ENCODE measurements around the gene MFAP4.

MFAP4 gene, protein sequence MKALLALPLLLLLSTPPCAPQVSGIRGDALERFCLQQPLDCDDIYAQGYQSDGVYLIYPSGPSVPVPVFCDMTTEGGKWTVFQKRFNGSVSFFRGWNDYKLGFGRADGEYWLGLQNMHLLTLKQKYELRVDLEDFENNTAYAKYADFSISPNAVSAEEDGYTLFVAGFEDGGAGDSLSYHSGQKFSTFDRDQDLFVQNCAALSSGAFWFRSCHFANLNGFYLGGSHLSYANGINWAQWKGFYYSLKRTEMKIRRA

DNA sequence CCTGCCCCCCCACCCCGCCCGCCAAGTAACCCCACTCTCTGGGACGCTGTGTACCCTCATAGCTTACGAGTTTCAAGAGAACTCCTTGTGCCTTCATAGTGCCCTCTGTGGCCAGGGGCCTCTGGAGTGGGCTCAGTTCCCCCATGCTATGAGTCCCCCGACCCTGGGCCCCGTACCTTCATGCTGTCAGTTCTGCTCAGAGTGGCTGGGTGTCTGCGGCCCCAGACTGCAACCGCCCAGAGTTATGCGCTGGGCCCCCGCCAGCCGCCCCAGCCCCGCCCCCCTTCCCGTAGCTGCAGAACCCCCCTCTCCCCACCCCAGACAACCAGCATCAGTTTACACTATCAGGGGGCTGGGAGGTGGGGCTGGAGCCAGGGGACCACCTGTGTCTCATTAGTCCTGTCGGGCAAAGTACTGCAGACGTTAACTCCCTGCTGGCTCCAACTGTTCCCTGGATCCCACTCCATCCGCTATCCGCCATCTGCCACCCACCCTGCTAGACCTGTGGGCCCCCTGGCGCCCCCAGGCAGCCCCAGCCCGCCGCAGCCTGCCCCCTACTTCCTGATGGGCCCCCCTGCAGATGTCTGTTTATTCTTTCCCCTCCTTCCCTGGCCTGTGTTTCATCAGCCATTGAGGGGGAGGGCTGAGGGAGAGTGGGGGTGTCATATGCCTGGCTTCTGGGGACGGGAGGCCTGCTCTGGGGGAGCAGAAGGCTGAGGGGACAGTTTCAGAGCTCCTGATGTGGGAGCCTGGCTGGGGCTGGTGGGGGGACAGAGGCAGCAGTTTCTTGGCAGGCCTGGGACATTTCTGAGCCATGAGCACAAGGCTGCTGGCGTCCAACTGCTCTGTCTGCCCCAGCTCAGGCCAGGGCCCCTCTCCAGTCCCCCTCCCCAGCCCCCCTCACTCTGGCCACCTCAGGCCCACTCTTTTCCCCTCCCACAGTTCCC is at the start of gene MFAP4:
Gene MFAP4 (minus strand): TSS at position 217 of the 947 bp plus-strand sequence. CDS start 35 bp downstream, at position 182.
- in situ Hi-C loops (cut with MboI; ENCODE audit: low sequenced_read_pairs), result no loop called here

DNA sequence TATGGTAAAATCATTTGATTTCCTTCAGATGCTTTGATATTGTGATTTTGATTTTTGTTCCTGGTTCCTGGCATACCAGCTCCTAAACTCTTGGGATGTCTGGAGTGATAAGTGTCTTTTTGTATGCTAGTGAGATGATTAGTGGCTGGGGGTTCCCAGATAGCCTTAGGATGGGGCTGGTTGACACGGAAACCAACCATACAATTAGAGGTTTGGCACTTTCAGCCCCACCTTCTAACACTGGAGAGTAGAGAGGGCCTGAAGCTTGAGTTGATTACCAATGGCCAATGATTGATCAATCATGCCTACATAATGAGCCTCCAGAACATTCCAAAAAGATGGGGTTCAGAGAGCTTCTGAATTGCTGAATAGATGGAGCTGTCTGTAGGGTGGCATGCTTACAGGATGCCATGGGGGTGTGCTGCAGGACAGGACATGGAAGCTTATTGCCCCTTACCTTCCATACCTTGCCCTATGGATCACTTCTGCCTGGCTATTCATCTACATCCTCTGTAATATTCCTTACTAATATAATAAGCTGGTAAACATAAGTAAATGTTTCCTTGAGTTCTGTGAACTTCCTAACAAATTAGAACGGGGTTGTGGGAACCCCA is 46.8 kb upstream of the MFAP4 start:
- in situ Hi-C loops (cut with MboI; ENCODE audit: low sequenced_read_pairs), result no loop called here

DNA sequence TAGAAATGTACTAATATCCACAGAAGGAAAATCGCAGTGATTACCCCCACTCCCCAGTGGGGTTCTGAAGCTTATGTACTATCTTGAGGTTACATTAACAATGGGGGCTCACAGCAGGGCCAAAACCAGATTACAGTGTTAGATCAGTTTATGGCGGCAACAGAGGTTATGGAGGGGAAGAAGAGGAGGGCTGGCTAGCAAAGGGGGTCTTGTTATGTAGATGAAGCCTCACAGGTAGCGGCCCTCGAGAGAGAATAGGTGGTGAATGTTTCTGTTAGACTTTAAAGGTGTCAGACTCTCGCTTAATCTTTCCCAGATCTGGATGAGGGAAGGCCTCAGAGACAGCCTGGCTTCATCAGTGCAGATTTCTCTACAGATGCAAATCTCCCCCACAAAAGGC is 46.3 kb upstream of the MFAP4 start:
- in situ Hi-C loops (cut with MboI; ENCODE audit: low sequenced_read_pairs), result no loop called here

DNA sequence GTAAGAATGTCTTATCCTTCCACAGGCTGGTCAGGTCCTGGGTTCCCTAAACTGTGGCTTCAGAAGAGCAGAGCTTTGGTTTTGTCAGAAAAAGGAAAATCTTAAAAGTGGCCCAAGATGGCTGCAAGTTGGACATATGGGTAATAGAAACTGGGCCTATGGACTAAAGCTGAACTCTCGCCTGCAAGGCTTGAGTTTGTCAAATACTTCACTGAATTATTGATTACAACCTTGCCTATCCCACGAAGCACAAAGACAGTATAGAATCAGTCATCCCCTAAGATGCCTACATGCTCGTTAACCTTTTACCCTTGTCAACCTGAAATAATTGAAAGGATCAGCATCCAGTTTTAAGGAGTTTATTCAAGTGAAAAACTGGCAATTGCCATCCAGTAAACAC is 44.7 kb upstream of the MFAP4 start:
- in situ Hi-C loops (cut with MboI; ENCODE audit: low sequenced_read_pairs), result no loop called here

DNA sequence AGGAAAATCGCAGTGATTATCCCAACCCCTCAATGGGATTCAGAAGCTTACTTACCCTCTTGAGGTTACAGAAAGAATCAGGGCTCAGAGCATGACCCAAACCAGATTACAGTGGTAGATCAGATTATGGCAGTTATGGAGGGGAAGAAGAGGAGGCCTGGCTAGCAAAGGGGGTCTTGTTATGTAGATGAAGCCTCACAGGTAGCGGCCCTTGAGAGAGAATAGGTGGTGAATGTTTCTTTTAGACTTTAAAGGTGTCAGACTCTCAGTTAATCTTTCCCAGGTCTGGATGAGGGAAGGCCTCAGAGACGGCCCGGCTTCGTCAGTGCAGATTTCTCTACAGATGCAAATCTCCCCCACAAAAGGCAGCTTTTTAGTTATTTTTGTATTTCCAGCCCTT is 39.6 kb upstream of the MFAP4 start:
- in situ Hi-C loops (cut with MboI; ENCODE audit: low sequenced_read_pairs), result no loop called here

DNA sequence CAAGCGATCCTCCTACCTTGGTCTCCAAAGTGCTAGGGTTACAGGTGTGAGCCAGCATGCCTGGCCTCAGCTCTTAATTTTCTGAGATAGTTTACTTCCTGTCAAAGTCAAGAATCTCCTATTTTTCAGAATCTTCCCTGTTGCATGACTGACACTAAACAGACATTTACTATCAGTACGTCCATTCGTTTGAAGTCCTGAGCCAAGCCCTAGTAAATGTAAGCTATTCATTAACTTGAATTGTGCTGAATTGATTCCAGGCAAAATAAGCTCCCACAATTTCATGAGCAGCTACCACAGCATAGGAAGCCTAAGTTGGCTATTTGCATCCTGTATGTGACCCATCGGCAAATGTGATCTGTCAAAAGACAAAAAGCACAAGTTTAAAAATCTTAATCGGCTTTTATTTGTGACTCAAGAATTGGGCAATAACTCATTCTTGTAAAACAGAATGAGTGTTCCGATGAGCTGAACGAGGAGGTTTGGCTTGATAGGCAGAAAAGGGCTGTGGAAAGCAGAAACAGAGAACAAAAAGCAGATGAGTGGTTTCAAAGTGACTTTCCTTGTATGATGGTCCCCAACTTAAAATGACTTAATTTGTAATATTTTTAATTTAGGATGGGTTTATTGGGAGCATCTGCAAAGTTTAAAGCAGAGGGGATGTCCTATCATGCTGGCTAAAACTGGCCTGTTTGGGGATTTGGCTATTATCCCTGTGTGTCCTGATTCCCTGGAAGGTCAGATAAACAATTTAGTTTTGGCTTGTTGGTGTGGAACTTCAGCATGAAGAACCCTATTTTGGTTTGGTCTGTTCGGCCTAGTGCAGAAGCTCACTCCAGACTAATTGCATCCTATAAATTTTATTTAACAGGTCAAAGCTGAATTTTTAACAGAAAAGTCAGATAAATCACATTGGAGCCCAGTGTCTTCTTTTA is 38.2 kb upstream of the MFAP4 start:
- in situ Hi-C loops (cut with MboI; ENCODE audit: low sequenced_read_pairs), result no loop called here

DNA sequence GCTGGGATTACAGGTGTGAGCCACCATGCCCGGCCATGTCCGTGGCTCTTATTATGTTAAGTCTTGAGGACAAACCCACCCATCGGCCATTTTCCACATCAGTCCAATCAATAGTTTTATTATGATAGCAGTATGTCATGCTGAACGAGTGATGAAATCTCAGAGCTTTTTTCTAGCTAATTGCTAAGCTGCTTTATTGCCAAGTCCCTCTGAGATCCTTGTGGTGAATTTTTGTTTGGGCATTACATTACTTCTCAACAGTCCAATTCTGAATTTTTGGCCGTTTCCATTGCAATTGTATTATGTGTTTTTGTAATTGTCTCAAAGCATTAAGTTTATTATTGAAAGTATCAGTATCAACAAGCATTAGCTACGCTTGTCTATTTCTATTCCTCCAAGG is 34.9 kb upstream of the MFAP4 start:
- in situ Hi-C loops (cut with MboI; ENCODE audit: low sequenced_read_pairs), result no loop called here

DNA sequence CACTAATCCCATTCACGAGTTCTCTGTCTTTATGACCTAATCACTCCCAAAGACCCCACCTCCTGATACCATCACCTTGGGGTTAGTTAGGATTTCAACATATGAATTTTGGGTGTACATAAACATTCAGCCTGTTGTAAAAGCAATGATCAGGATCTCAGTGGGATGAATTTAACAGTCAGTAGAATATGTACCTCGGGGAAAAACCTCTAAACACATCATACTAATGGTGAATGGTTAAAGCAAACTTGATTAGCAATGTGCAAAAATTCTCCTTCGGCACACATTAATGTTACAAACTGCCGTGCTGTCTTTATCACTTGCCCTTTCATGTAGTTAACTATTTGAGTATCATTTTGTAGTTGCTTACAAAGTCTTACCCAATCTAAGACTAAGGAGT is 34.2 kb upstream of the MFAP4 start:
- in situ Hi-C loops (cut with MboI; ENCODE audit: low sequenced_read_pairs), result no loop called here

DNA sequence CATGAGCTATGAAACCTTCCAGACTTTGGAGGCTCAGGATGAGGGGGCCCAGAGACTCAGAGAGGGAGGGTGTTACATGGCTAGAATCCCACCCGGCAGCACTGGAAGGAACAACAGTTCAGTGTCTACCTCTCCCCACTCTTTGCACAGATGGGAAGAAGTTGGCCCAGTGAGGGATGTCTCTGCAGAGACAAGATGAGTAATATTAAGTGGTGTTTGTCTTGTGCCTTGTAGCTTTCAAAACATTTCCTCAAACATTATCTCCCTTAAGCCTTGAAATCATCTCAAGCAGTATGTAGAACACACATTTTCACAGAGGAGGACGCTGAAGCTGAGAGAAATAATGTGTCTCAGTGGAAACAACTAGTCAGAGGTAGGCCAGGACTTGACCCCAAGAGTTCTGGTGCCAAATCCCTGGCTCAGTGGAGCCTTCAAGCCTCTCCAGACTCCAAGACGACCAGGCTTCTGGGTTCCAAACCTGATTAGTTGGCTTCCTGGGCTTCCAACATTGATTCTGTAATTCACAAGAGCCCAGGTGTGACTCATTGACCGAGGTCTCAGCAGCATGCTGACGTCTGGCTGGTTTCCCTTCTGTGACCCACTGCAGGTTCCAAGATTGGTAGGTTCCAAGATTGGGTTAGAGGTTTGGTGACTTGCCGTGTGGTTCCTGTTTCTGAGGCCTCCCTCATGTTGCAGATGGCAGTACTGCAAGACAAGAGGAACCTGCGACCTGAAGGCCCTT is 31.4 kb upstream of the MFAP4 start:
- in situ Hi-C loops (cut with MboI; ENCODE audit: low sequenced_read_pairs), result no loop called here

DNA sequence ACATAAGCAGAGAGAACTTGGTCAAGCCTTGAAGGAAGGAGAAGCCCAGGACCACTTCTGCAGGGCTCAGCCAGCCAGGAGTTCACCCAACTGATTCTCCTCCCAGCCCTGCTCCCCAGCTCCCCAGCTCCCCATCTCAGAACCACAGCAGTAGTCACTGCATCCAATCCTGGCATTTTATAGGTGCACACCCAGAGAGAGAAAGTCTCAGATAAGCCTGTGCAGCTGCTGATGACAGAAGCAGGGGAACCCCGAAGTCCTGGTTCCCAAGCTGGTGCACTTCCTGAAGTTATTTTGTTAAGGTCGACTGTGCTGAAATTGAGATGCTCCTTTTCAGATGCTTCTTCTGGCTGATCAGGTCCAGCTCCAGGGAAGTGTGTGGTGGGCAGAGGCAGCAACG is 30.6 kb upstream of the MFAP4 start:
- in situ Hi-C loops (cut with MboI; ENCODE audit: low sequenced_read_pairs), result no loop called here

DNA sequence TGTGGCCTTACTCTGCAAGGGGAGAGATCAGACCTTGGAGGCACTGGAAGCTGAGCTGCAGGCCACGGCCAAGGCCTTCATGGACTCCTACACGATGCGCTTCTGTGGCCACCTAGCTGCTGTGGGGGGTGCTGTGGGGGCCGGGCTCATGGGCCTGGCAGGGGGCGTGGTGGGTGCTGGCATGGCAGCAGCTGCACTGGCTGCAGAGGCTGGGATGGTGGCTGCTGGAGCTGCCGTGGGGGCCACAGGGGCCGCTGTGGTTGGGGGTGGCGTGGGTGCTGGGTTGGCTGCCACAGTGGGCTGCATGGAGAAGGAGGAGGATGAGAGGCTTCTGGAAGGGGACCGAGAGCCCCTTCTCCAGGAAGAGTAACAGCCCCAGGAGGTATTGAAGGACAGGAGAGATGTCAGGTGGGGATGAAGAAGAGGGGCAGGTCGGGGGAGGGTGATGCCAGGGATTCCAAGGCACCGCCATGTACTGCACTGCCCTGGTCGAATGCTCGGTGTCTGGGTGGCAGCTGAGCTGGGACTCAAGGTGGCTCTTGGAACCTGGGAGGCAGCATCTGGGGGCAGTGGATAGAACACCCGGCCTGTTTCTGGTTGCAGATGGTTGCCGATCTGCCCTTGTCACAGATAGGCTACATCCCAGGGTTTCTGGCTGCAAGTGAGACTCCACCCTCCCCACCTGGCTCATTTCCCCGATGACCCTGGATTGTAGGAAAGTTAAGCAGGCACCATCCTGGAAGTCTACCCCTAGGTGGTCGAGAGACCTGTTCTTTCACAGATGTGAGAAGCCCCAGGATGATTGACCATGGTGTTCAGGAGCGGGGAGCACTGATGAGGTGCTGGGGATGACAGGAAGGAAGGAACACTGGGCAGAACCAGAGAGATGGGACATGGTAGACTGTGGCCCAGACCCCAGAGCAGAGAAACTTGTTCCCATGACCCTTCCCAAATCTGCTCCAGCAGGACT is 29.1 kb upstream of the MFAP4 start:
- in situ Hi-C loops (cut with MboI; ENCODE audit: low sequenced_read_pairs), result no loop called here

DNA sequence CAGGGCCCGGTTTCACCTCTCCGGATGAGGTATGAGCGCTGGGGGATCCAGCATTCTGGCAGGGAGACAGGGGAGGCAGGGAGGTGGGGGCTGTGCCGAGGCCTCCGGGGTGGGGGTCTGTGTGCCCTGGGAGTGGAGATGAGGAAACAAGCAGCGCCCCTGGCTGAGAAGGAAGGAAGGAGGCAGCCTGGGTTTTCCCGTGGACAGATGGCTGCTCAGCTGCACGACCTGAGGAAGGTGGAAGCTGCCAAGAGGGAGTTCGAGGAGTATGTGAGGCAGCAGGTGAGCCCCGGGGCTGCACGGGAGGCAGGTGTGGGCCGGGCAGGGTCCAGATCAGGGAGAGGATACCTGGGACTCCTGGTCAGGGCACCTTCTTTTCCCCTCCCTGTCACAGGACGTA is 28.3 kb upstream of the MFAP4 start:
- in situ Hi-C loops (cut with MboI; ENCODE audit: low sequenced_read_pairs), result no loop called here

DNA sequence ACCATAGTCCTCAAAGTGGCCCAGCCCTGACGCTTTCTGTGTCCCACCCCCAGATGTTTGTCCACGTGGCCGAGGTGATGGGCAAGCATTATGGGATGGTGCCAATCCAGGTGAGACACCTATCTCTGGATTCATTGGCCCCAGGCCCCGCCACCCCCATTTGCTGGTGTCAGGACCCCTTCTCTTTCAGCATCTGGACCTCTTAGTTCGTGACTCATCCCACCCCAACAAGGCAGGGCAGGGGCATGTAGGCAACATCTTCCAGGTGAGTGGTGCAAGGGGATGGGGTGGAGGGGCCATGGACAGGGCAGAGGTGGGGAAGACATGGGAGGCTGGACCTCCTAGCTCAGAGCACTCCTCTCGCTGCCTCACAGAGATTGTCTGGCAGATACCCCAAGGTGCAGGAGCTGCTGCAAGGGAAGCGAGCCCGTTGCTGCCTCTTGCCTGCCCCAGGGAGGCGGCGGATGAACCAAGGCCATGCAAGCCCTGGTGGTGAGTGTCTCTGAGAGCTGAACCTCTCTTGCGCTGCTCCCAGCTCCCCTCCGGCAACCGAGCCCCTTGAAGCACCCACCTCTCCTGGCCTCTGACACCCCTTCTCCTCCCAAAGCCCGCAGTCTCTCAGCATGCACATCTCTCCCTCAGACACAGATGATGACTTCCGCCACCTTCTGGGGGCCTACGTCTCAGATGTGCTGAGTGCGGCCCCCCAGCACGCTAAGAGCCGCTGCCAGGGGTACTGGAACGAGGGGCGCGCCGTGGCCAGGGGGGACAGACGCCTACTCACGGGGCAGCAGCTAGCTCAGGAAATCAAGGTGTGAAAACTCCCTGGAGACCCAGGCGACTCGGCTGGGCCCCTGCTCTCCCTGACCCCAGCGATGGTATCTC is 27.6 kb upstream of the MFAP4 start:
- in situ Hi-C loops (cut with MboI; ENCODE audit: low sequenced_read_pairs), result no loop called here

DNA sequence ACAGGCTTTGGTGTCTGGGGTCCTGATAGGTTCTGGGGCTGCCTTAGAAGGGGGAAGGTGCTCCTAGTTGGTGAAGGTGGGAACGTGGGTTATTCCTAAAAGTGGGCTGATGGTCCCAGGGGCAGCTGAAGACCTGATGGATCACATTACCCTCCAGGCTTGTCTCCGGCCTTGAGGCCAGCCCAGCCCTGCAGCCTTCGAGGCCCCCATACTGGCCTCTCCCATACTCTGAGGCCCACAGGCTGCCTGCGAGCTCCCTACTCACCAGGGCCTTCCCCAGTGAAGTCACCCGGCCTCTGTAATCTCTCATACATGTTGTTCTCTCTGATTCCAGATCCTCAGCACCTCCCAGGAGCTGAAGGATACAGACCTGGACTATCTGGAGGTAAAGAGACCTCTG is 26.8 kb upstream of the MFAP4 start:
- in situ Hi-C loops (cut with MboI; ENCODE audit: low sequenced_read_pairs), result no loop called here

DNA sequence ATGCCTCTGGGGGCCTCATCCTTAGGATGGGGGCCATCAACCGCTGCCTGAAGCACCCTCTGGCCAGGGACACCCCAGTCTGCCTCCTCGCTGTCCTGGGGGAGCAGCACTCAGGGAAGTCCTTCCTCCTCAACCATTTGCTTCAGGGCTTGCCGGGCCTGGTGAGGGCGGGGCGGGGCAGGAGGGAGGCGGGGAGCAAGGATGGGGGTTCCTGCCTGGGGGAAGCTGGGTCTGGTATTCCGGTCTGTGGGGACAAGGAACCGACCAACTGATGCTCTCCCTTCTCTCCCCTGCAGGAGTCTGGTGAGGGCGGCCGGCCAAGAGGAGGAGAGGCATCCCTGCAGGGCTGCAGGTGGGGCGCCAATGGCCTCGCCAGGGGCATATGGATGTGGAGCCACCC is 26.0 kb upstream of the MFAP4 start:
- in situ Hi-C loops (cut with MboI; ENCODE audit: low sequenced_read_pairs), result no loop called here

DNA sequence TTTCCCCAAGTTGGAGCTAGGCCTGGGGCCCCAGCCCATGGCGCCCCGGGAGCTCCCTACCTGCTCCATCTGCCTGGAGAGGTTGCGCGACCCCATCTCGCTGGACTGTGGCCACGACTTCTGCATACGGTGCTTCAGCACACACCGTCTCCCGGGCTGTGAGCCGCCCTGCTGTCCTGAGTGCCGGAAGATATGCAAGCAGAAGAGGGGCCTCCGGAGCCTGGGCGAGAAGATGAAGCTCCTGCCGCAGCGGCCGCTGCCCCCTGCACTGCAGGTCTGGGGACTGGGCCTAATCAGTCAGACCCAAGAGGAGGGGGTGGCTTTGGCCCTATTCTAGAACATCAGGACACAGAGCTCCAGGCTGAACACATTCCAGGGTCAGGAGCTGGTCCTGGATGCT is 25.5 kb upstream of the MFAP4 start:
- in situ Hi-C loops (cut with MboI; ENCODE audit: low sequenced_read_pairs), result no loop called here

DNA sequence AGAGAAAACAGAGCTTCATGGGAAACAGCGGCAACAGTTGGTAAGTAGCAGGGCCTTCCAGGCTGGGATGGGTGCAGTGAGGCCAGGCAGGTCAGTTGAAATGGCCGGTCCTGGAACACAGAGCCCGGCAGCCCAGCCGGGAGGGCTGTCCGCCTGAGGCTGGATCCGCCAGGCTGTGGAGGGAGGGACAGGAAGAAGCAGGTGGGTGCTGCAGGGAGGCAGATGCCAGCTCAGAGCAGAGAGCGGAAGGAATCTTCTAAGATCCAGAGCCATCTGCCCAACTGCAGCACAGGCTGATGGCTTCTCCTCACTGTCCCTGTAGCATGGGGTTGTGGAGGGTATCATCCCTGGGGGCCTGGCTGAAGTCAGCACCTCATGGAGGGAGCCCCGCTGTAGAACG is 24.6 kb upstream of the MFAP4 start:
- in situ Hi-C loops (cut with MboI; ENCODE audit: low sequenced_read_pairs), result no loop called here

Measured in hTERT RPE-1 (cell line).